Mesodermal cell (in vitro differentiated cells): Measurements from ENCODE around the gene PEPD.

Experiments
- H3K27ac ChIP-seq: 2 replicates; pipeline ENCODE4 v1.7.0; 2013; ENCODE audit warnings: mild to moderate bottlenecking, low read depth, low read length, moderate library complexity; ENCODE audit not compliant: severe bottlenecking
- H3K36me3 ChIP-seq: 2 replicates; pipeline ENCODE4 v1.7.1; 2013; ENCODE audit warnings: mild to moderate bottlenecking, low read length, moderate library complexity; ENCODE audit not compliant: control insufficient read depth, insufficient read depth
- H3K4me1 ChIP-seq: one replicate; pipeline ENCODE4 v1.7.1; 2013; ENCODE audit warnings: mild to moderate bottlenecking, low read length; ENCODE audit not compliant: insufficient read depth, control insufficient read depth, poor library complexity, severe bottlenecking
- H3K4me3 ChIP-seq: 2 replicates; pipeline ENCODE4 v1.7.0; 2013; ENCODE audit warnings: low read length, control low read depth, mild to moderate bottlenecking; ENCODE audit not compliant: insufficient read depth, poor library complexity, severe bottlenecking; ENCODE audit errors: extremely low read depth
- H3K9me3 ChIP-seq: 2 replicates; pipeline ENCODE4 v1.7.1; 2013; ENCODE audit warnings: mild to moderate bottlenecking, low read length, moderate library complexity; ENCODE audit not compliant: control insufficient read depth
- WGBS, 2 experiments: methylation state at CpG; one replicate each; pipeline ENCODE4 v1.1.5; 2013; ENCODE audit warnings: missing lambda C conversion rate in 2 of 2; ENCODE audit not compliant: insufficient coverage in 2 of 2; 5-methylcytosine and 5-hydroxymethylcytosine counted together

PEPD gene

GRCh38 chr19:33384983-33385382 is 136.6 kb downstream of the PEPD start:
- no peaks in the 10 kb centered on the region for H3K4me1 ChIP-seq
- peaks cover 32% of the 10 kb centered on the region for H3K36me3 ChIP-seq
- H3K9me3 ChIP-seq, result no peaks in the 10 kb centered on the region
- H3K27ac ChIP-seq, result no peak overlapping the region
- no peak overlapping the region for H3K4me3 ChIP-seq
- 93 to 97% methylated on average over 6 to 8 of the region's 8 CpGs for WGBS, 2 experiments

DNA sequence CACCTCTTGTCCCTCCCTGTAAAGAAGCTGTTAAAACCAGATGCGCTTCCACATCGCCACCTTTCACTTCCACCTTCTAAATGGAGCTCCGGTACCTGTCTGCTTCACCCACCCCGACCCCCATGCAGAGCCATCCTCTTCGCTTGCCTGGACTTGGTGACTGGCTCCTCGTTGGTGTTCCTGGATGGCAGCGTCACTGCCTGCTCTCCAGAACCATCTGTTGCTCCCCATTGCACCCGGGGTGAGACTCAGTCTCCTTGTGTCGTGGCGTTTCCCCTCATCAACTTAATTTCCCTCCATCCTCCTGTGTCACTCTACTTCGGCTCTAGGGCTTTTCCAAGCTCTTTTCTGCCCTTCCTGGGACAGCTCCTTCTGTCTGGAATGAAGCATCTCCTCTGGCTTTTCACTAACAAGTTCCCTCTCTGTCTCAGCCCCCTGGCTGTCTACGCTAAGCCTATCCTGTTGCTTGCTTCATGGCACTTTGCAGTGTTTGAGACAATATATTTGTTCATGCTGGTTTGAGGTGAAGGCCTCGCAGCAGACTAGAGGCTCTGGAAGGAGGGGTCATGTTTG is 137.8 kb downstream of the PEPD start:
- Histone ChIP-seq H3K27ac (no peak overlapping the region), H3K9me3 (no peaks in the 10 kb centered on the region), H3K4me1 (no peaks in the 10 kb centered on the region), H3K4me3 (no peak overlapping the region), H3K36me3 (peaks cover 43% of the 10 kb centered on the region)
- 97 to 98% methylated on average over 12 of the region's 13 CpGs for whole genome bisulfite sequencing, 2 experiments

DNA sequence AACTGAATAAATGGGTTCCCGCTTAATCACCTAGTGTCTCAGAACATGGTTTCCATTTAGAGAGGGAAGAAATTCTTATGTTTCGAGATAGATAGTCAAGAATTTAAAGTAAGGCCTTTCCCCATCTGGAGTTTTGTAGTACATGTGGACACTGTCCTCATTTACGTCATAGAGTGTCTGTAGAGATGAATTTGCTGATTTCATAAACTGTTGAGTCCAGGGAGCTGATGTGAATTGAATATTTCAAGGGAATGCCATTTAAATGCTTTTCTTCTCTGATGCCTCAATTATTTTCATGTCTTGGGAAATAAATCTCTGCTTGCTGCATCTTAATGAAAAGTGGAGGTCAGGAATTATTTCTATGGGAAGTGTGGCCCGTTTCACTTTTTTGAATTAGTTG is 138.6 kb downstream of the PEPD start:
- WGBS, 2 experiments, result 94 to 96% methylated on average over 3 to 4 of the region's 4 CpGs
- peaks cover 48% of the 10 kb centered on the region for H3K36me3 ChIP-seq
- no peak overlapping the region for H3K4me3 ChIP-seq

GRCh38 chr19:33382006-33382405 is 139.6 kb downstream of the PEPD start:
- peaks cover 2% of the 10 kb centered on the region for H3K4me1 ChIP-seq
- H3K27ac ChIP-seq, result no peak overlapping the region
- WGBS, 2 experiments, result 100% methylated on average over 2 of the region's 4 CpGs
- H3K4me3 ChIP-seq, result no peak overlapping the region
- H3K36me3 ChIP-seq, result peaks cover 48% of the 10 kb centered on the region
- H3K9me3 ChIP-seq, result no peaks in the 10 kb centered on the region

More for the DNA sequence above, 138.6 kb downstream of the PEPD start:
- Histone ChIP-seq H3K9me3 (no peaks in the 10 kb centered on the region), H3K4me1 (no peaks in the 10 kb centered on the region), H3K27ac (no peak overlapping the region)

- H3K4me1 ChIP-seq, result peaks cover 5% of the 10 kb centered on the region
- WGBS, 2 experiments, result 93 to 94% methylated on average over 4 of the region's 4 CpGs
- peaks cover 48% of the 10 kb centered on the region for H3K36me3 ChIP-seq
- H3K4me3 ChIP-seq, result no peak overlapping the region
- no peak overlapping the region for H3K27ac ChIP-seq
- no peaks in the 10 kb centered on the region for H3K9me3 ChIP-seq
Measured at GRCh38 chr19:33381101-33381500, 140.5 kb downstream of the PEPD start.

GRCh38 chr19:33379151-33379829 is 142.3 kb downstream of the PEPD start:
- Histone ChIP-seq H3K36me3 (peaks cover 46% of the 10 kb centered on the region), H3K4me1 (peaks cover 16% of the 10 kb centered on the region), H3K9me3 (no peaks in the 10 kb centered on the region), H3K4me3 (no peak overlapping the region), H3K27ac (no peak overlapping the region)
- WGBS, 2 experiments, result 94% methylated on average over 14 to 15 of the region's 16 CpGs

DNA sequence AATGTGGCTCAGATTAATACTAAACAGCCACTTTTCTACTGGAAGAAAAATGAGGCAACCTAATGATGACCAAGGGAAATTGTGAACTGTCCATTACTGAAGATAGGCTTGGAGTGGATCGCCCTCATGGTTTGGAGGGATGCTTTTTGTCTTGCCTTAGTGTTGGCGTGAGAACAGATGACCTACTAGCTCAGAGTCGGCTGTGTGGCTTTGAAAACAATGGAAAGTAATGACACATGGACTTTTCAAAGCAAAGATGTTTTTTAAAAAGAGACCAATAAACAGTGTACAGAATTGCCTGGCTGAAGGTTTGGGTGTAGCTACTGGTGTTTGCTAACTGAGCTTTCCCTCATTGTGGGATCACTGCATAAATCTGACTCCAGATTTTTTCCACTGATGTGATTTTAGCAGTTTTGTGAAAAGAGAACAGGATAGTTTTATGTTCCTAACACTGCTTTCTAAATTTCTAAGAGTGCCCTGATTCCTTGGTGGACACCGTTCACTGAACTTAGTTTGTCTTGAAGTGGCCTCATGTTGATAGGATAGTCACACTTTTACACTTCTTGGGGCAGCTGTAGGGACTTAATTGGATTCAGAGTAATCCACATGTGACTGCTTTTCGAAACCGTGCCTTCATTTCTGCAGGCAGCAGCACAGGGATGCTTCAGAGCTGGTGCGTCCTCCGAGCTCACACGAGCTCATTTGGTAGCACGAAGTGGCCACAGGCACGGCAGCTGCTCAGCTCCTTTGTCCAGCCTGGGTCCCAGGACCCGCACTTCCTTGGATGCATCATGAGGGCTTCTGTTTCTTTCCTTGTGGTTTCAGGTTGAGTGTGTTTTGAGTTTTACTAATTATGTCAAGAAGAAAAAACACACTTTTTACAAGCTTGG is 143.8 kb downstream of the PEPD start:
- peaks cover 16% of the 10 kb centered on the region for H3K4me1 ChIP-seq
- WGBS, 2 experiments, result 82 to 86% methylated on average over 11 of the region's 12 CpGs
- no peak overlapping the region for H3K27ac ChIP-seq
- peaks cover 46% of the 10 kb centered on the region for H3K36me3 ChIP-seq
- no peak overlapping the region for H3K4me3 ChIP-seq
- H3K9me3 ChIP-seq, result no peaks in the 10 kb centered on the region

GRCh38 chr19:33376941-33377557 is 144.5 kb downstream of the PEPD start:
- no peak overlapping the region for H3K27ac ChIP-seq
- WGBS, 2 experiments, result 100% methylated on average over 1 of the region's 7 CpGs

GRCh38 chr19:33376423-33376822 is 145.2 kb downstream of the PEPD start:
- 83 to 86% methylated on average over 1 to 2 of the region's 2 CpGs for WGBS, 2 experiments
- H3K9me3 ChIP-seq, result no peaks in the 10 kb centered on the region
- no peak overlapping the region for H3K4me3 ChIP-seq
- peaks cover 42% of the 10 kb centered on the region for H3K36me3 ChIP-seq
- H3K4me1 ChIP-seq, result peaks cover 16% of the 10 kb centered on the region
- H3K27ac ChIP-seq, result no peak overlapping the region

More at GRCh38 chr19:33376941-33377557, 144.5 kb downstream of the PEPD start:
- no peaks in the 10 kb centered on the region for H3K9me3 ChIP-seq
- peaks cover 16% of the 10 kb centered on the region for H3K4me1 ChIP-seq
- peaks cover 46% of the 10 kb centered on the region for H3K36me3 ChIP-seq
- H3K4me3 ChIP-seq, result no peak overlapping the region

GRCh38 chr19:33375837-33376159 is 145.8 kb downstream of the PEPD start:
- no peak overlapping the region for H3K4me3 ChIP-seq
- peaks cover 36% of the 10 kb centered on the region for H3K36me3 ChIP-seq
- H3K4me1 ChIP-seq, result peaks cover 16% of the 10 kb centered on the region
- no peaks in the 10 kb centered on the region for H3K9me3 ChIP-seq
- no peak overlapping the region for H3K27ac ChIP-seq
- WGBS, 2 experiments, result 100% methylated on average over 1 of the region's 1 CpG
